GM21423 (cell line): Measurements from ENCODE around the gene CLIP2.
"Not testable (repeated sequence)": the region's sequence is repeated elsewhere in the genome, so short reads cannot be mapped to it uniquely, and the experiment has no call there.

ENCODE experiments used
- ATAC-seq: cut with Tn5 transposase; IDR thresholded peaks from one replicate; pipeline ENCODE4 v1.9.1; 2021; ENCODE audit warnings: mild to moderate bottlenecking, moderate library complexity; ENCODE audit not compliant: unreplicated experiment

CLIP2 gene

GRCh38 chr7:74365322-74366022 is 76.3 kb downstream of the CLIP2 start:
- ATAC-seq = no peak

DNA sequence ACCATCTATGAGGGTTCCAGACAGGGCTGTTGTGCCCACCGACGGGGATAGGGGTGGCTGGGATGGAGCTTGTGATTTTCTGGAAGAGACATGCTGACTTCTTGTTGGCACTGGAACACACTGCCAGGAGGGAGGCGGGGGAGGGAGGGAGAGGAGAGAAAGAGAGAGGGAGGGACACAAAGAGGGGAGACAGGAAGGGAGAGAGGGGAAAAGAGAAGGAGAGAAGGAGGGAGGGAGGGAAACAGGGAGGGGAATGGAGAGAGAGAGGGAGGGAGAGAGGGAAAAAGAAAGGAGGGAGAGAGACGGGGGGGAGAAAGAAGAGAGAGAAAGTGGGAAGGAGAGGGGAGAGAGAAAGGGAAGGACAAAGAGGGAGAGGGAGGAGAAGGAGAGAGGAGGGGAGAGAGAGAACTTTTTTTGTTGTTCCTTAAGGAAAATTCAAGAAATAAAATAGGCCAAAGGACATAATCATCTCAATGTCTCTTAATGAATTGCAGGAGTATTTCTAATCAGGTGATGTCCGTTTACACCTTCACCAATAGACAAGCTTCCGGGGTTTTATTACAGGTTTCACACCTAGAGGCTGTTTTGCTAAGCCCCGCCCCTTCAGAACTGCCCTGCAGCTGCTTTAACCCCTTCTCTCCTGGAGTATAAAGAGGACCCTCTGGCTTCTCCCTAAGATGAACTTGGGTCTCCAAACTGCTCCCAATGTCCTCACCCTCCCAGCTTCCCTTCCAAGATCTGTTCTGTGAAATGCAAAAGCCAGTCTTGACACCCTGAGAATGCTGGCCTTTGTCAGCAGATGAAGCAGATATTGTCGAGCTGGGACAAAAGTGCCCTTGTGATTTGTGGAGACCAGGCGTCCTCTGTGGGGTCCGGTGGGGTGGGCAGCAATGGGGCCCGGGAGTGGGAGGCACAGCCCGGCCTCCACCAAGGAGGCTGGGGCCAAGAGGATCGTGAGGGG is 82.5 kb downstream of the CLIP2 start:
- no peak for ATAC-seq

- ATAC-seq = no peak
Measured at GRCh38 chr7:74372511-74373111, 83.4 kb downstream of the CLIP2 start.

GRCh38 chr7:74373536-74373935 is 84.3 kb downstream of the CLIP2 start:
- no peak for ATAC-seq

DNA sequence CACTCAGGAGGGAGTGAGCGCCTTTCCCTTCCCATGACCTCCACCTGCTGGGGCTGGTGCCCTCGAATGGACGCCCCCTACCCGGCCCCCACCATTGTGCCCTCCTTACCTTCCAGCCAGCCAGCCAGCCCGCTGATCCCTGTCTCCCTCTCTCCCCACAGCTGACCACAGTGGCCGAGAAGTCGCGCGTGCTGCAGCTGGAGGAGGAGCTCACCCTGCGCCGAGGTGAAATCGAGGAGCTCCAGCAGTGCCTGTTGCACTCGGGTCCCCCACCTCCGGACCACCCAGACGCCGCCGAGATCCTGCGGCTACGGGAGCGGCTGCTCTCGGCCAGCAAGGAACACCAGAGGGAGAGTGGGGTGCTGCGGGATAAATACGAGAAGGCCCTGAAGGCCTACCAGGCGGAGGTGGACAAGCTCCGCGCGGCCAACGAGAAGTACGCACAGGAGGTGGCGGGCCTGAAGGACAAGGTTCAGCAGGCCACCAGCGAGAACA is 86.6 kb downstream of the CLIP2 start:
- ATAC-seq = no peak

DNA sequence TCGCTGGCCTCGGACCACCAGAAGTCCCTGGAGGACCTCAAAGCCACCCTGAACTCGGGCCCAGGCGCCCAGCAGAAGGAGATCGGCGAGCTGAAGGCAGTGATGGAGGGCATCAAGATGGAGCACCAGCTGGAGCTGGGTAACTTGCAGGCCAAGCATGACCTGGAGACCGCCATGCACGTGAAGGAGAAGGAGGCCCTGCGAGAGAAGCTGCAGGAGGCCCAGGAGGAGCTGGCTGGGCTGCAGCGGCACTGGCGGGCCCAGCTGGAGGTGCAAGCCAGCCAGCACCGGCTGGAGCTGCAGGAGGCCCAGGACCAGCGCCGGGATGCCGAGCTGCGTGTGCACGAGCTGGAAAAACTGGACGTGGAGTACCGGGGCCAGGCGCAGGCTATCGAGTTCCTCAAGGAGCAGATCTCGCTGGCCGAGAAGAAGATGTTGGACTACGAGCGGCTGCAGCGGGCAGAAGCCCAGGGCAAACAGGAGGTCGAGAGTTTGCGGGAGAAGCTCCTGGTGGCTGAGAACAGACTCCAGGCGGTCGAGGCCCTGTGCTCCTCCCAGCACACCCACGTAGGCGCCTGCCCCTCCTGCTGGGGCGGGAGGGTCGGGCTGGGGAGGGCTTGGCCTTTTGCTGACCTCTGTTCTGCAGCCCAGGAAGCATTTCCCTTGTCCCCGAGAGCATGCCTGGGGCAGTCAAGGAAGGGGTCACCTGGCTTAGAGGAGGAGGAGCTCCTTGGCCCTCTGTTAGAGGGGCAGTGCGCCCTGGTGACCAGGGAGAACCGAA is 87.2 kb downstream of the CLIP2 start:
- no peak for ATAC-seq

DNA sequence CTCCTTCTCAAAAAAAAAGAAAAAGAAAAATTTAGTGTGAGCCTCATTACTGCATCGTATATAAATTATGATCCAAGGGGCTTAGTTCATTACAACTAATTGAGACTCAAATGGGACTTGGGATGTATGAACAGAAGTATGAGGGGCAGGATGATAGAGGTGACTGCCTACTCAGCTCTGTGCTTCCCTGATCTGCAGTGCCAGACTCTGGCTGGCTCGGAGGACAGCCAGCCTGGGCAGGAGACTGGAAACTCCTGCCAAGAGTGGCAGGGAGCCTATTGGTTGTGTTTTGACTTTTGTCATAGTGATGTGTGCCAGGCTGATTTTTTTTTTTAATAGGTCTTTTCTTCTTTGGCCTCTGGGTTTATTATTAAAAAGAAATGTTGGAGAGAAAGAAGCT is 90.7 kb downstream of the CLIP2 start:
- ATAC-seq = no peak

DNA sequence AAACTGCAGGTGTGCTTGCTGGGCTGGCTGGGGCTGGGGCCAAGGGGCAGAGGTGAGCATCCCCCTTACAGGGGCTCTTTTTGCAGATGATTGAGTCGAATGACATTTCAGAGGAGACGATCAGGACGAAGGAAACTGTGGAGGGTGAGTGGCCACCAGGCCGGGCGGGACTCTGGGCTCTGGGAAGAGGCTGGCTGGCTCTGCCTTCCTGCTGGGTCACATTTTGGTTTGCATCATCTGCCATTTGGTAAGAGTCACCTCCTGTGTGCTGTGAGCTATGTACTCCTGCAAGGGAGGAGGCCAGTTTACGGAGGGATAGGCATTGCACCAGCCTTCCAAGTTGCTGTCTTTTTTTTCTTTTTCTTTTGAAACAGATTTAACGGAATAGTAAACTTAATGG is 91.5 kb downstream of the CLIP2 start:
- ATAC-seq = no peak

DNA sequence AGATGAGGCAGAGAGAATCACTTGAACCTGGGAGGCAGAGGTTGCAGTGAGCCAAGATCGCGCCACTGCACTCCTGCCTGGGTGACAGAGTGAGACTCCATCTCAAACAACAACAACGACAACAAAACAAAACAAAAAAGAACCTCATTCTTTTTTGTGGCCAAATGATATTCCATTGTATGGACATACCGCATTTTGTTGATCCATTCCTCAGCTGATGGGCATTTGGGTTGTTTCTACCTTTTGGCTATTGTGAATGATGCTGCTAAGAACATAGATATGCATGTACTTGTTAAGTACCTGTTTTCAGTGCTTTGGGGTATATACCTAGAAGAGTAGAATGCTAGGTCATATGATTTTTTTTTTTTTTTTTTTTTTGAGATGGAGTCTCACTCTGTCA is 94.9 kb downstream of the CLIP2 start:
- not testable (repeated sequence) for ATAC-seq

DNA sequence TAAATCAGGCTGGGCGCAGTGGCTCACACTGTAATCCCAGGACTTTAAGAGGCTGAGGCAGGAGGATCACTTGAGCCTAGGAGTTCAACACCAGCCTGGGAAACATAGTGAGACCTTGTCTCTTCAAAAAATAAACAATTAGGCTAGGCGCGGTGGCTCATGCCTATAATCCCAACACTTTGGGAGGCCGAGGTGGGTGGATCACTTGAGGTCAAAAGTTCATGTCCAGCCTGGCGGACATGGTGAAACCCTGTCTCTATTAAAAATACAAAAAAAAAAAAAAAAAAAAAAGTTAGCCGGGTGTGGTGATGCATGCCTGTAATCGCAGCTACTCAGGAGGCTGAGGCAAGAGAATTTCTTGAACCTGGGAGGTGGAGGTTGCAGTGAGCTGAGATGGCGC is 95.6 kb downstream of the CLIP2 start:
- ATAC-seq = not testable (repeated sequence)

DNA sequence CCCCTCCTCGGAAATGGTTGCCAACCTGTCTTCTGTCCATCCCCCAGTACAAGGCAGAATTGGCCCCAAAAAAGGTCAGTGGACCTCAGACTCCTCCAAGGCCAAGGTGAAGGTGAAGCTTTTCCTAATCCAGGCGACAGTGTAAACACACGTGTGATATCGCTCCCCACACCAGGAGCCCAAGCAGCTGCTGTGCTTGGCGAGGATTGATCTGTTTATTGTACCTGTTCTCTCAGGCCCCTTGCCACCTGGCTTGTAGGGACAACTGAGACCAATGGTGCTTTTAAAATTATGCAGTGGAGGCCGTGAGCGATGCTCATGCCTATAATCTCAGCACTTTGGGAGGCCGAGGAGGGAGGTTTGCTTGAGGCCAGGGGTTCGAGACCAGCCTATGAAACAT is 98.4 kb downstream of the CLIP2 start:
- ATAC-seq = no peak

DNA sequence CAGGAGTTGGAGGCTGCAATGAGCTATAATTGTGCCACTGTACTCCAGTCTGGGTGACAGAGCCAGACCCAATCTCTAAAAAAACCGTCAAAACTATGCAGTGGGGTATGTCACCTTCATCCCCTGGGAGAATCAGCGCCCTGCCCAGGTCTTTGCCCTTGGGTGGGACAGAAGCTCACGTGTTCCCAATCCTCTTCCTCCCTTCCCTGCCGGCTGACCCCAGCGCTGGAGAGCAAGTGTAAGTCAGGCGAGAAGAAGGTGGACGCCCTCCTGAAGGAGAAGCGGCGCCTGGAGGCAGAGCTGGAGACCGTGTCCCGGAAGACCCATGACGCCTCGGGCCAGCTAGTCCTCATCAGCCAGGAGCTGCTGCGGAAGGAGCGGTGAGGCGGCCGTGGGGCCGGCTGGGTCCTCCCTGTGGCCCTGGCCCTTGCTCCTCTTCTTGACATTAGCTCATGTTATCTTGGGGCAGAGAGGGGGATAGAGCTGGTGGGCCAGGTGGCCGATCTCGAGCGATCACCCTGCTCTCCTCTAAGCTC is 99.7 kb downstream of the CLIP2 start:
- no peak for ATAC-seq

DNA sequence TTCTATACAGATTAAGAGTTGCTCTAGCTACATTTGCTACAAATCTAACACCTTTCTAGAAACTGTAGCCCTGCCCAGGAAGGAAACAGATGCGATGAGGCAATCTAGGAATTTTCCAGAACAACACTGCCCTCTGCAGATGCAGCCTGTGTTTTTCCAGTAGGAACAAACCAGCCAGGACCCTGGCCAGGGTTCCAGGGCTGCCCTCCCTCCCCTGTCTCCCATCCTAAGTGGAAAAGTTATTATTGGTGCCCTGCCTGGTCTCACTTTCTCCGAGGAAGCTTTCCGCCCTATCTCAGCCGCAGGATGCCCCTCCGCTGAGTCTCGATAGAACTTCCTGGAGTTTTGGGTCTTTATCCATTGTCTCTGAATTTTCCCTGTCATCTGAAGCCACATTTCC is 104.5 kb downstream of the CLIP2 start:
- not testable (repeated sequence) for ATAC-seq

- not testable (repeated sequence) for ATAC-seq
Measured at GRCh38 chr7:74394601-74395000, 105.4 kb downstream of the CLIP2 start.

DNA sequence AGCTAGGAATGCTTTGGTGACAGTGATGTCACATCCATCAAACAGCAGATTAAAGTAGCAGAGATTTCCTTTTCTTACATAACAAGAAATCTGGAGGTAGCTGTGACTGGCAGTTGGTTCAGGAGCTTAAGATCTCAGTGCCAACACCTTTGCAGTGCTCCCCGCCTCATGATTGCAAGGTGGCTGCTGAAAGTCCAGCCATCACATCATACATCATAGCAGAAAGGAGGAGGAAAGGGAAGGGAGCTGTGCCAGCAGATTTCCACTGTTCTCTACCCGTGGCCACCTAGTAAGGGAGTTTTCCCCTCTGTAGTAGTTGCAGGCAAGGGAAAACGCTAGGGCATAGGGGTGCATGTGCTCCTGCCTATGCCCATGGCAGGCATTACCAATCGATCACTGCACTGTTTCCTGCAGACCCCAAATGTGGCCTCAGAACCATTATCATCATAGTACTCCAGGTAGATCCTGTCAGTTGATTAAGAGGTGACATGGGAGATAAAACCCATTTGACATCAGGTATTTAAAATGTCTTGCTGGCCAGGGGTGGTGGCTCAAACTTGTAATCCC is 106.6 kb downstream of the CLIP2 start:
- ATAC-seq = no peak

- no peak for ATAC-seq
Measured at GRCh38 chr7:74396993-74397392, 107.8 kb downstream of the CLIP2 start.

- ATAC-seq = no peak
Measured at GRCh38 chr7:74398426-74398825, 109.2 kb downstream of the CLIP2 start.

GRCh38 chr7:74399006-74399405 is 109.8 kb downstream of the CLIP2 start:
- ATAC-seq = no peak

DNA sequence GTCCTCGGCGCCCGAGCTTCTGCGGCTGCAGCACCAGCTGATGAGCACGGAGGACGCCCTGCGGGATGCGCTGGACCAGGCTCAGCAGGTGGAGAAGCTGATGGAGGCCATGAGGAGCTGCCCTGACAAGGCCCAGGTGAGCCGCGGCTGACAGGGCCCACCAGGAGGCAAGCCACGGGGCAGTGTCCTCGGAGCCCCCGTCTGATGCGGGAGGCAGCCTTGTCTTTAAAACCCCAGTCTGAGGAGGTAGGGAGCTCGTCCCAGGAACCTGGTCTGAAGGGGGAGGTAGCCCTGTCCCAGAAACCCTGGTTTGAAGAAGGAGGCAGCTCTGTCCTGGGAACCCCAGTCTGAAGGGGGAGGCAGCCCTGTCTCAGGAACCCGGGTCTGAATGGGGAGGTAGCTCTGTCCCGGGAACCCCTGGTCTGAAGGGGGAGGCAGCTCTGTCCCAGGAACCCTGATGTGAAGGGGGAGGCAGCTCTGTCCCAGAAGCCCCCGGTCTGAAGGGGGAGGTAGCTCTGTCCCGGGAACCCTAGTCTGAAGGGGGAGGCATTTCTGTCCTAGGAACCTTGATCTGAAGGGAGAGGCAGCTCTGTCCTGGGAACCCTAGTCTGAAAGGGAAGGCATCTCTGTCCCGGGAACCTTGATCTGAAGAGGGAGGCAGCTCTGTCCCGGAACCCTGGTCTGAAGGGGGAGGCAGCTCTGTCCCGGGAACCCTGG is 111.4 kb downstream of the CLIP2 start:
- ATAC-seq = no peak
